Measurements from ENCODE around the gene ADAM21.
"Not testable (repeated sequence)": the region's sequence is repeated elsewhere in the genome, so short reads cannot be mapped to it uniquely, and the experiment has no call there.

The ADAM21 gene

DNA sequence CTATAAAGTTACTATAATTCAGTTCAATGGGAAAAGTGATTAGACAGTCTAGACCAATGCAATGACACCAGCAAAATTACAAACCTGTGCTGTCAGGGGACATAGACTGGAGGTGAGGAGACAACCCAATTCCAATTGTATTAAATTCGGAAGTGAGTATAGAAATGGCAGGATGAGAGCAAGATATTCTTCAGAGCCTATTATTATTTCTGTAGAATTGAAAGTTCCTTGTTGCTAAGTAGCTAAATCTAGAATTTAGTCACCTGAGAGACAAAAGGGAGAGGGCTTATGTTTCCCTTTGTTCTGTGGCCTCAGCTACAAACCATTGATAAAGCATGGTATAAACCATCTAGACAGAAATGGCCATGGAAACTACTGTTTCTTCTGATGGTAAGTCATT, at the start of gene ADAM21:
ADAM21 (plus strand) TSS at position 301 of the 400 bp plus-strand sequence. CDS start 5,326 bp downstream, outside the sequence.
- DNase-seq: no peak

DNA sequence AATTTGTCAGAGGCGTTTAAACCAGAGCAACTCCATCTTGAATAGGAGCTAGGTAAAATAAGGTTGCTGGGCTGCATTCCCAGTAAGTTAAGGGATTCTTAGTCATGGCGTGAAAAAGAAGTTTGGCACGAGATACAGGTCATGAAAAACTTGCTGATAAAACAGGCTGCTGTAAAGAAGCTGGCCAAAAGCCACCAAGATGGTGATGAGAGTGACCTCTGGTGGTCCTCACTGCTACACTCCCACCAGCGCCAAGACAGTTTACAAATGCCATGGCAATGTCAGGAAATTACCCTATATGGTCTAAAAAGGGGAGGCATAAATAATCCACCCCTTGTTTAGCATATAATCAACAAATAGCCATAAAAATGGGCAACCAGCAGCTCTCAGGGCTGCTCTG, 48.6 kb upstream of the ADAM21 start:
- not testable (repeated sequence) for DNase-seq

DNA sequence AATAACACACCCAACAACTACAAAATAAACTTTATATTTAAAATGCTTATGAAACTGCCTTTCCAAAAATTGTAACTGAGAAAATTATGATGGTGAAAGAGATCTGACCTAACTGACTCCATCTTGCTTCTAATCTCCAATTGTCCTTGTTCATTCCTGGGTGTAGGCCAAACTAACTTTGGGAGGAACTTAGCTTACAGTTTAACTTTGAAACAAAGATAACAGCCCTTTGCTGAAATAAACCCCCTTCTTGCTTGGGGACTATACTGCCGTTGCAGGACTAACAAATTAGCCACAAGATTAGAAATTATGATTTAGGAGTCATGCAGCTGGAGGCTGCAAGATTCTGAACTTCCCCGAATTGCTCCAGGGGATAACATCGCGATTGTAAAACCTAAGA, 45.8 kb upstream of the ADAM21 start:
- not testable (repeated sequence) for DNase-seq

DNA sequence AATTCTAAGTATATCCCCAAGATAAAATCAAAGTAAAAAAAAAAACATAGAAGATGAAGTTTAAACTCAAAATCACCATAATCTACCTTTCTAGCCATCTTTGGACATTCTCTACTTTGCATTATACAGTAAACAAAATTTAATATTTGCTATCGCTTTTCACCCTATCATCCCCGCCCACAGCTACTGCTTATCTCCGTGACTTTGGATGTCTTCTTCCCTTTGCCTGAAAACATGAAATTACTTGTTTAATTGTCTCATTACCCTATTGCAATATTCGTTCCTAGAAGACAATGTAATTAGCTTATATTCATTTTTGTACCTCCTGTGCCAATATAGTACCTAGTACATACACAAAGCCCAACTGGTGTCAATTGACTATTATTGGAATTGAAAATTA, 44.4 kb upstream of the ADAM21 start:
- DNase-seq: no peak

DNA sequence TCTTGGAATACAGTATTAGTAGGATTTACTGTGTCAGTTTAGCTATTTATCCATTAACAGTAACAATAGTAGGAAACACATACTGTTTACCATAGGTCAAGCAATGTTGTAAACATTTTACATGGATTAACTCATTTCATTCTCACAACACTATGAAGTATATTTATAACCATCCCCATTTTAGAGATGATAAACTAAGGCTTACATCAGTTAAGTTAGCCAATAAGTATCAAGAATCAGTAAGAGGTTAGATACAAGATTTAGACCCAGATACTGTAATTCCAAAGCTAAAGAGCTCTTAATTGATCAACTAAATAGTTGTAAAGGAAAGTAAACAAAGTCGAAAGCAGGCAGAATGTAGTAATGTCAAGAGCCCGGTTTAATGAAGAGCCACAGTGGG, 36.2 kb upstream of the ADAM21 start:
- no peak for DNase-seq

DNA sequence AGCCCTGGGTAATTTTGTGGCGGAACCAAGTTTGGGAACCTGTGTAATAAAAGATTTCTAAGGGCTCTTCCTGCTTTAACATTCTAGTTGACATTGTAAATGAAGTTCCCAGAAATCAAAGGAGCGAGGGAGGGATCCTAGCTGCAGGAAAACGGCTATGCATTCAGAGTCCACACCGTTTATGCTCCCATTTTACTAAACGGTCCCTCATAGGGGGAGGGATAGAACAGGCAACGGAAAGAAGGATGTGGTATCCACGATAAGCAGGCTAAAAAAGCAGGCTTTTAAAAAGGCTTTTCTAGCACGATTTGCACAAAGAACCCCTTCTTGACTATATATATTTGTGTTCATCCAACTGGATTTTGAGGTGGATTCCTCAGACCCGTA, 35.6 kb upstream of the ADAM21 start:
- DNase-seq: no peak

DNA sequence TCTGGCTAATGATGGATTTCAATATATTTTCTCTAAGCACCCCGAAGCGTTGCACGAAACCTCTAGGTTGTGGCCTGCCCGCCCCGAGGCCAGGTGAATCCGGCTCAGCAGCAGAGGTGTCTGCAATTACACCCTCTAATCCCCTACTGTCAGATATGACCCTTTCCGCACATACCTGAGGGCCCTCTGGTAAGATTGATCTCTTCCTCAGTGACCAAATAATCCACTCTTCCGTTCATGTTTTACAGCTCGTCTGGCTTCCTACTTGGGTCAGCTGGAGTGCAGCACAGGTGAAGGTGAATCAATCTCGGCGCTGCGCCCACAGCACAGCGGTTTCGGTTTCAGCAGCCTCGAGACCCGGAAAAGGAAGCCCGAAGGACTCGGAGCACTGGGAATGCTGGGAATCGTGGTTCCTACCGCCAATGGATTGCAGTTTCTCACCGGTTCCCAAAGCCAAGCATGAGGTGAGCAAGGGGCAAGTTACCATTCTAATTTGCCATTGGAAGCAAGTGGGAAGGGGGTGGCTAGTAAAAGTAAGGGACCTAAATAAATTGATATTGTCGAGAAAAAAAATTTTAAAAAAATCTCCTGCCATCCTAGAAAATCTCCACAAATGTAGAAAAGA, 35.1 kb upstream of the ADAM21 start, which contains the start of gene SYNJ2BP:
SYNJ2BP (minus strand) TSS at position 366 of the 625 bp plus-strand sequence; CDS start at position 239, 127 bp downstream.
- peak; percentile 55 to 62 for DNase-seq

DNA sequence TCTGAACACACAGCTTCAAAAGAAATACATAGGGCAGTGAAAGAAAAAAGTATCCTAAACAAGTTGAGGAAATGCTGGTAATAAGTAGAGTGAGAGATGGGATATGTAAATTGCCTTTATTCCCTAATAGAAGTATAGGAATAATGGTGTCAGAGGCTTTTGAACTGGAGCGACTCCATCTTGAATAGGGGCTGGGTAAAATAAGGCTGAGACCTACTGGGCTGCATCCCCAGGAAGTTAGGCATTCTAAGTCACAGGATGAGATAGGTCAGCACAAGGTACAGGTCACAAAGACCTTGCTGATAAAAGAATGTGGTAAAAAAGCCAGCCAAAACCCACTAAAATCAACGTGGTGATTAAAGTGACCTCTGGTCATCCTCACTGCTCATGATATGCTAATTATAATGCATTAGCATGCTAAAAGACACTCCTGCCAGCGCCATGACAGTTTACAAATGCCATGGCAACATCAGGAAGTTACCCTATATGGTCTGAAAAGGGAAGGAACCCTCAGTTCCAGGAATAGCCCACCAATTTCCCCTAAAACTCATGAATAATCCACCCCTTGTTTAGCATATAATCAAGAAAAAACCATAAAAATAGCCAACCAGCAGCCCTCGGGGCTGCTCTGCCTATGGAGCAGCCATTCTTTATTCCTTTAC, 32.6 kb upstream of the ADAM21 start:
- not testable (repeated sequence) for DNase-seq

DNA sequence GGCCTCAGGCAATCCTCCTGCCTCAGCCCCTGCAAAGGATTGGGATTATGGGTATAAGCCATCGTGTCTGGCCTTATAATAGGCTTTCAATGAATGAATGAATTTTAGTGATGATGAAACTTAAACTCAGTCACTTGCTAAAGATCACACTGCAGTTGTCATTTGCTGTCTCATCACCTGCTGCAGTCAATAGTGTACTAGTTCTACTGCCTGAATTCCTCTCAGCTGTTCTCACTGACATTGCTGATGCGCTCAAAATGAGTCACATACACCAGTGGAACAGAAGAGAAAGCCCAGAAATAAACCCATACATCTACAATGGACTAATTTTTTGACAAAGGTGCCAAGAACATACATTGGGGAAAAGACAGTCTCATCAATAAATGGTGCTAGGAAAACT, 29.4 kb upstream of the ADAM21 start:
- DNase-seq: no peak

DNA sequence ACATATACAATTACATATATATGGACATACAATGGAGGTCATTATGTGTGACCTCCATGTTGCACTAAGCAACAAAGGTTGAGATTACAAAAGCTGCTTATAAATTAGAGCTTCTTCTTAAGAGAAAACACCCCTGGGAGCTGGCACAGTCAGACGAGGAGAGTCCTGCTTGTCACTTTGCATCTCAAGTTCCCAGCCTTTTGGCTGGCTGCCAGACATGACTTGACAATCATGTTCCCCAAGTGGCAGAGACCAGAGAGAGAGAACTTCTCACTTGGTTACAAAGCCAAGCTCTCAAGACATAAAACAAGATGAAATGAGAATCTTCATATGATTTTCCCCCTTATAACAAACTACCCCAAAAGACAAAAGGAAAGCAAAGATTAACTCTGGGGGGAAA, 26.6 kb upstream of the ADAM21 start:
- no peak for DNase-seq

DNA sequence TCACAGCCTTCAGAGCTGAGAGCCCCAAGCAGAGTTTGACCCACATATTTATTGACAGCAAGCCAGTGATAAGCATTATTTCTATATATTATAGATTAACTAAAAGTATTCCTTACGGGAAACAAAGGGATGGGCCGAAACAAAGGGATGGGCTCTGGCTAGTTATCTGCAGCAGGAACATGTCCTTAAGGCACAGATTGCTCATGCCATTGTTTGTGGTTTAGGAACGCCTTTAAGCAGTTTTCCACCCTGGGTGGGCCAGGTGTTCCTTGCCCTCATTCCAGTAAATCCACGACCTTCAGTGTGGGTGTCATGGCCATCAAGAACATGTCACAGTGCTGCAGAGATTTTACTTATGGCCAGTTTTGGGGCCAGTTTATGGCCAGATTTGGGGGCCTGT, 25.4 kb upstream of the ADAM21 start:
- DNase-seq: not testable (repeated sequence)

DNA sequence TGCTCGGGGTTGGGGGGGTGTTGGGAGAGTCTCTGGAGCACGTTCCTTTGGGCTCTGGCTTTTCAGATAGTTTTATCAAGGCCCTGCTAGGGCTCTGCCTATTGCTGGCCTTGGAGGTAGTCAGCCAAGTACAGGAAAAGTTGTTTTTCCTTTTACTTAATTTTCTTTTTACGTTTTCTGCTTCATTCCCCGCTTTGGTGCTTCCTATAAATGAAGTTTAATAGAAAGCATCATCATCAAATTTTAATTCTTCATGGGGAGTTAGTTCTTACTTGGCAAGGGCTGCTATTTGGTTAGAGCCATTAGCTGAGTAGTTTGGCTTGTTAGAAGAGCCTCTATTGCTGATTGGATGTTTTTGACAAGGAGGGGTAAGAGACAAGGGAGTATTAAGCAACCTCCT, 15.1 kb upstream of the ADAM21 start:
- DNase-seq: no peak

DNA sequence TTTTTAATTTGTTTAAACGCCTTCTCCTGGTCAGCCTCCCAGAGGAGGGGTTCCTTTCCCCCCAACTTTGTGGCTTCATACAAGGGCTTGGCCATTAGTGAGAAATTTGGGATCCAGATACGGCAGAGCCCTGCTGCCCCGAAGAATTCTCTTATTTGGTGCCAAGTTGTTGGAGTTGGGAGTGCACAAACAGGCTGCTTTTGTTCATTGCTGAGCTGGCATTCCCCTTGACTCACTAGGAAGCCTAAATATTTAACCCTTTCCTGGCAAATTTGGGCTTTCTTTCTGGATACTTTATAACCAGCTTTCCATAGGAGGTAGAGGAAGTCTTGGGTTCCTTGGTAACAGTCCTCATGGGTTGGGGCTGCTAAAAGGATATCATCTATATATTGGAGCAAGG, 10.3 kb upstream of the ADAM21 start:
- DNase-seq: no peak

DNA sequence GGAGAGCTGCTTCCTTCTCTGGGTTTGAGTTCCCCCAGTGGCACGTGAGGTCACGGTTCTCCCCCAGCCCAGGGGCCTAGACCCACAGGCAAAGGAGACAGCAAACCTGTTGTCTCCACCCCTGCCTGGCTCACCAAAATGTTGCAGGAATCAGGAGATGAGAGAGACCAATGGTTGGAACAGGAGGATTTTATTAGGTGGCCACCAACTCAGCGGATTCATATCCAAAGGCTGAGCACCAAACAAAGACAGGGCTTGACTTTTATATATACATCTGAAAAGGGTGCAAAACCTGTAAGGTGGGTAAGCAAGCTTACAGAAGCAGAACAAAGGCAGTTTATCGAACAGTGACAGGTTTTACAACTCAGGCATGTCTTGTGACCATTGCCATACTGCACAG, 9.2 kb upstream of the ADAM21 start:
- no peak for DNase-seq

DNA sequence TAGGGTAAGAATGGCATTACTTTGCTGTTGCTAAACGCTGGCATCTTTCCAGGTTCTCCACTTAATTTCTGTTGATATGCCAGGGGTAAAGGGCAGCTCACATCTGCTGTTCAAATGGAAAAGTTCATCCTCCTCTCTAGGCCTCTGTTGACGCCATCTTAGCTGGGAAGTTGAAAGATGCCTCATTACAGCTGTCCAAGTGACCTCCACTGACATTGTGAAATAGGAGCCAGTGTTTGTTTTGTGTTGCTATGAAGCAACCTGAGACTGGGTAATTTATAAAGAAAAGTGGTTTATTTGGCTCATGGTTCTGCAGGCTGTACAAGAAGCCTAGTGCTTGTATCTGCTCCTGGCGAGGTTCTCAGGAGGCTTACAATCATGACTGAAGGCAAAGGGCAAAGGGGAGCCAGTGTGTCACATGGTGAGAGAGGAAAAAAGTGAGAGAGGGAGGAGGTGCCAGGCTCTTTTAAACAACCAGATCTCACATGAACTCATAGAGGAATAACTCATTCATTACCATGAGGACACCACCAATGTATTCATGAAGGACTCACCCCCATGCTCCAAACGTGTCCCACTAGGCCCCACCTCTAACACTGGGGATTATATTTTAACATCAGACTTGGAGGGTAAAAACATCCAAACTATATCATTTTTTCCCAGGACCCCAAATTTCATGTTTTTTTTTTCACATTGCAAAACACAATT, 3.2 kb upstream of the ADAM21 start:
- DNase-seq: no peak

DNA sequence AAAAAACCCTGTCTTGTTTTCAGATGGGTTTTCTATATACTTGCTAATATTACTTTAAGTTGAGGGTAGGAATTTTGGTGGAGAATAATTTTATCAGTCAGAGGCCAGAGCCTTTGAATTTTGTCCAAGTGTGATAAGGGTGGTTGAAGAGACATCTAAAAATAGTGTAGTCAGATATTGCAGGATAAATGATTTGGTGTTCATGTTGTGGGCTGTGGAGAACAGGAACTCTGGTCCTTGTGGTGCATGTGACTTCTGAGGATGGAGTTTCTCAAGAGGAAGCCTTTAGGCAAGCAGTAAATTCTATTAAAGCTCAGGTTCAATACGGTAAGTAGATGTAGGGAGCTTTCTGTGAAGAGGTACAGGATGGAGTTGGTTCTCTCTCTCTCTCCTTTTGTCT, 2.8 kb downstream of the ADAM21 start:
- no peak for DNase-seq

DNA sequence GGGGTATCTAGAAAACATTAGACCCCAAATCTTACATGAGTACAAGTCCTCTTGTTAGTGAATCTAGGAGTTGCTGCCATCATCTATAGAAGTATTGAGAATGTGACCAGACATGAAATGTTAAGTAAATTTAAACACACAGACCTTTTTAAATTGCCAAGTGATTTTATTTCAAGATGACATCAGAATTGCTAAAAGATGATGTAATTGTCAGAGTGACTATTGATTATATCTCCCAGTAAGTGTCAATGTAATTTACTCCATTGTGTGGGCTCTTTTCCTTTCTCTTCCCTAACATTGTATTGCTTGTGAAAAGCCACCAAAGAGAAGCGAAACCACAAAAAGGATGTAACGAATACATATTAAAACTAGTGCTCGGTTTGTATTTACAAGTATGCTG, 16.8 kb downstream of the ADAM21 start:
- no peak for DNase-seq

DNA sequence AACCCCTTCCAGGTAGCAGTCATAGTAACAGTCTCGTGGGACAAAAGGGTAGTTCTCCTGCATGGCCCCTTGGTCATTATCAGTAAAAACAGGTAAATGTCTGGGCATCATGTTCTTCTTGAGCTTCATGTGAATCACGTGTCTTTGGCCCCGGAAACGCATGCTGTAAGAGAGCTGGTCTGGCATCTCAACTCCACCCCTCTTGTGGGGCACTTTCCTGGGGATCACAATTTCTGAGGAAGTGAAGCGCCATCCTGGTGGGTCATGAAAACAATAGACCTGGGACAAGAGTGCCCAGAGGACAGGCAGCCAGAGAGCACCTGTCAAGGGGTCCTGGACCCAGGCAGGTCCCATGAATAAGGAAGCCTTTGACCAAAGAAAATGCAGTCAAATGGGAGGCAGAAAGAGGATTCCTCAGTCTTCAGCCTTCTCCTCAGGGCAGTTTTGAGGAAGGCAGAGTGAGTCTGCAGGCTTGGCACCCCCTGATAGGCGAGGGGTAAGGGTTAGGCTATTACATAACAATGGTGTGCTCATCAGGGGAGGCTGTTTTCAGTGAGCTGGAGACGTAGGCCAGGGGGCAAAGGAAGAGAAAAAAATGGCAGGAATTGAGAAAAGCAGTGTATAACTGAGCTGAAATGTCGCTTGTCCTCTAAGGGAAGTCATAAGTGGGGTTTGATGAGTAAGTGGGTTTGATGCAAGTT, 19.0 kb downstream of the ADAM21 start:
- not testable (repeated sequence) for DNase-seq

DNA sequence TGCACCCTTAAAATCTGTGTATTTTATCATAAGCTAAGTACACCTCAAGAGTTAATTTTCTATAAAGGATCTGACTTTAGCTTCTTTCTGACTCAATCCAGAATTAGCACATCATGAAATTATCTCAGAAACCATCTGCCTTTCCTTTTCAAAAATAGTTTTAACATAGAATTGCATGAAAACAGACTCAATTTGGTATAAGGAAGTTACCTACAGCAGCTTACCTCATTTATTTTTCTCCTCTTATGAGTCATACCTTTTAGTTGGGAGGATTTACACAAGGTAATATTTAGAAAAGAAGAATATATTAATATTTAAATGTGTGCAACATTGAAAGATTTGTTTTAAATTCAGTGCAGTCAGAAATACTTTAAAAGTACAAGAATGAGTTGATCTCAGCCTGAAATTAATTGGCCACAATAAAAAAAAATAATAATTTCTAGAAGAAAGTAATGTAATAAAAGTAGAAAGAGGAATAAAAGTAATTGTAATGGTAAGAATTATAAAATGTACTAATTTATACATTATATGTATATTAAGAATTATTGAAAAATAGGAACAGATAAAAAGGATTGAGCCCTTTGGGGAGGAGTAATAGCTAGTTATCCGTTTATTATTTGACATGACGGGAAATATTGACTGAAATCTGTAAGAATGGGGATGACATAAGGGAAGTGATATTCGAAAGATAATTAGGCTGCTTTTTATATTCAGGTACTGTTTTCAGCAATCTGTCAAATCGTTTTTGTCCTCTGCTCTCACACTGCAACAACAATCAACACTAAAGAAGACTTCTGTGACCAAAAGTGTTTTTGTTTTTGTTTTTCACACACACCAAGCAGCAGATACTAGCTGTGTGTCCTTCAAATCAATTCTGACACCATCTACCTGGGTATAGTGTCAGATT, 20.5 kb downstream of the ADAM21 start:
- DNase-seq: no peak

DNA sequence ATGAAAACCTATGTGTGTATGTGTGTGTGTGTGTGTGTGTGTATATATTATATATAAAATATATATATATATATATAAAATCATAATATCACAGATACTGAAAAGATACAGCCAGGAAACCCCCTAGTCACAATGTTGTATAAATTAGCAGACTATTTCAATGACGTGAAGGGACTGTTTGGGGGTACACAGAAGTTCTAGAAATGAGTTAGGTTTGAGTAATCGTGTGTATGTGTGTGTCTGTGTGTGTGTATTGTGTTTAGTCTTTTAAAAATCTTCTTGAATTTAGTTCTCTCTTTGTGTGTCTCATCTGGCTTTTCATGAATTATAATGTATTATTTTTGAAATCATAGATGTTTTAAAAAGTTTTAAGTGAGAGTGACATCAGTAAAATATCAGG, 21.9 kb downstream of the ADAM21 start:
- no peak for DNase-seq

DNA sequence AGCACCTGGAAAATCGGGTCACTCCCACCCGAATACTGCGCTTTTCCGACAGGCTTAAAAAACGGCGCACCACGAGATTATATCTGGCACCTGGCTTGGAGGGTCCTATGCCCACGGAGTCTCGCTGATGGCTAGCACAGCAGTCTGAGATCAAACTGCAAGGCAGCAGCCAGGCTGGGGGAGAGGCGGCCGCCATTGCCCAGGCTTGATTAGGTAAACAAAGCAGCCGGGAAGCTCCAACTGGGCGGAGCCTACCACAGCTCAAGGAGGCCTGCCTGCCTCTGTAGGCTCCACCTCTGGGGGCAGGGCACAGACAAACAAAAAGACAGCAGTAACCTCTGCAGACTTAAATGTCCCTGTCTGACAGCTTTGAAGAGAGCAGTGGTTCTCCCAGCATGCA, 23.5 kb downstream of the ADAM21 start:
- DNase-seq: not testable (repeated sequence)

DNA sequence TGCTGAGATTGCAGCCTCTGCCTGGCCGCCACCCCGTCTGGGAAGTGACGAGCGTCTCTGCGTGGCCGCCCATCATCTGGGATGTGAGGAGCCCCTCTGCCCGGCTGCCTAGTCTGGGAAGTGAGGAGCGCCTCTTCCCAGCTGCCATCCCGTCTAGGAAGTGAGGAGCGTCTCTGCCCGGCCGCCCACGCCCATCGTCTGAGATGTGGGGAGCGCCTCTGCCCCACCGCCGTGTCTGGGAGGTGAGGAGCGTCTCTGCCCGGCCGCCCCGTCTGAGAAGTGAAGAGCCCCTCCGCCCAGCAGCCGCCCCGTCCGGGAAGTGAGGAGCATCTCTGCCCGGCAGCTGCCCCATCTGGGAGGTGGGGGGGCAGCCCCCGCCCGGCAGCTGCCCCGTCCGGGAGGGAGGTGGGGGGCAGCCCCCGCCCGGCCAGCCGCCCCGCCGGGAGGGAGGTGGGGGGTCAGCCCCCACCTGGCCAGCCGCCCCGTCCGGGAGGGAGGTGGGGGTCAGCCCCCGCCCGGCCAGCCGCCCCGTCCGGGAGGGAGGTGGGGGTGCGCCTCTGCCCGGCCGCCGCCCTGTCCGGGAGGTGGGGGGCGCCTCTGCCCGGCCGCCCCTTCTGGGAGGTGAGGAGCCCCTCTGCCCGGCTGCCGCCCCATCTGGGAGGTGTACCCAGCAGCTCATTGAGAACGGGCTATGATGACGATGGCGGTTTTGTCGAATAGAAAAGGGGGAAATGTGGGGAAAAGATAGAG, 25.6 kb downstream of the ADAM21 start:
- not testable (repeated sequence) for DNase-seq
